GM21360 (cell line): ENCODE results near the gene POLDIP3.
"Not testable (repeated sequence)": the region's sequence is repeated elsewhere in the genome, so short reads cannot be mapped to it uniquely, and the experiment has no call there.

Source experiments
- ATAC-seq: cut with Tn5 transposase; IDR thresholded peaks from one replicate; pipeline ENCODE4 v1.9.1; 2021; ENCODE audit warnings: mild to moderate bottlenecking, moderate library complexity; ENCODE audit not compliant: unreplicated experiment

The POLDIP3 gene

DNA sequence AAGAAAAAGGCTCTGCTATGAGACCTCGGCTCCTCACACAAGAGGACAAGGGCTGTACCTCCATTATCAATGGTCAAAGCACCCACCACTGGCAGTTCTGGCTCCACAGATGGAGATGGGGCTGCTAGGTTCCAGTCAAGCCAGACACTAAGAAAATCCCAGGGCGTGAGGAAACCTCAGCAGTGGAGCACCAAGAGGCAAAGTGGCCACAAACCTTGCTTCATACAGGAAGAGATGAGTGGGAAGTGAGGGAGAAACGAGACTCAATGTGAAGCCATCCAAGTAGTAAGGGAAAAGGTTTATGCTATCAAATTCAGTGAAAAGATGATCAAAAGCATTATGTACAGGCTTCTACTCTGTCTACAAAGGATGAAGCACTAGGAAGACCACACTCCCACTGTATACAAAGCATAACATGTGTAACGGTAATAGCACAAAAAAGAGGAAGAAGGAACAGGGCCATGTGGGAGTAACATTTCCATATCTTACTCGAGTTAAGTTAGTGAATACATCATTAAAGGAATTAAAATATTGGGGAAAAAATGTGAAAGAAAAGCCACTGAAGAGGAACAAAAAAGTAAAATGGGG lies 27.0 kb downstream of the POLDIP3 start:
- ATAC-seq = no peak

GRCh38 chr22:42586381-42586780 lies 28.3 kb downstream of the POLDIP3 start:
- no peak for ATAC-seq

DNA sequence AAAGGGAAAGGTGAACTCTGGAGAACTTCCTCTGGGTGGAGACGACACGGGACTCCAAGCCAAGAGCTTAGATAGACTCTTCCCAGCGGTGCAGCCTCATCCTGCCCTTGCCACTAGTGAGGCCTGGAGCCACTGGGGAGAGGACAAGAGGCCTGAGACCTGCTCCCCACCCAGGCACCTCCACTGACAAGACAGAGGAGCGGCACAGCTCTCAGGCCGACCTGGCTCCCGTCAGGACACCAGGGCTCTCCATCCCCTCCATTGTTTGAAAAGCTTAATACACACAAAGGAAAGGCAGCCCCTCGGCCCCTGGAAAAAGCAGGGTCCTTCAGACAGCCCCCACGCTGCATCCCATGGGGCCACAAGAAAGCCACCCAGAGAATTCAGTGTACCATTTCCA lies 29.6 kb downstream of the POLDIP3 start:
- ATAC-seq = no peak

DNA sequence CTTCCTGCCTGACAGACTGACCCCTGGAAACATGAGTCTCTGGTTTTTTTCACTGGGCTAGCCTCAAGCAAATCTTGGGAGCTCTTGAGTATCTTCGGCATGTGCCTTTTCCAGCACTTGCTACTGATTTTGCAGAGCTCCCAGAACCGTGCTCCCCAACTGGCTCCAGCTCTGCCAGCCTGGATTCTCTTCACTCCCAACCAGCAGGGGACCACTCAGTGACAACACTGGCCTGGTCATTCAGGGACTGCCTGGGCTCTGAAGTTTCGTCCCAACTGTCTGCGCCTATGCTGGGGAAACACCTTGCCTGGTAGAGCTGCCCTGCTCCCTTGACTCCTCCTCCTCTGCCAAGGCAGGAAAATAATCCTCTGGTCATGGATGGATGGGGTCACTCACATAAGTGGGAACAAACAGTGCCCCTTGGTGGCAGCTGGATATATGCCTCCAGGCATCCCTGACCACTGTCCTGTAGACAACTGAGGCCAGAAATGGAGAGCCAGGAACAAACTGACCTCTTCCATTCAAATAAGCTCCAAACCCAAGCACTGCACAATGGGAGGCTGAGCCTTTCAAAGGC lies 30.2 kb downstream of the POLDIP3 start:
- no peak for ATAC-seq

DNA sequence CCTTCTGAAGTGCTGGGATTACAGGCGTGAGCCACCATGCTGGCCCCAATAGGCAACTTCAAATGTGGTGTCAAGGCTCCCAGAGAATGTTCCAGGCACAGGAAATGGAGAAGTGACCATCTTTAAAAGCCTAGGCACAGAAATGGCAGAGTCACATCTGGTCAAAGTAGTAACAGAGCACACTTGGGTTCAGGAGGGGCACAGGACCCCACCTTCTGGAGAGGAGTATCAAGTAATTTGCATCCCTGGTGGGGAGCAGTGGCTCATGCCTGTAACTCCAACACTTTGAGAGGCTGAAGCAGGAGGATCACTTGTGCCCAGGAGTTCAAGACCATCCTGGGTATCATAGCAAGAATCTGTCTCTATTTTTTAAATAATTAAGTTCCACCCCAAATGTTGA lies 31.7 kb downstream of the POLDIP3 start:
- no peak for ATAC-seq

DNA sequence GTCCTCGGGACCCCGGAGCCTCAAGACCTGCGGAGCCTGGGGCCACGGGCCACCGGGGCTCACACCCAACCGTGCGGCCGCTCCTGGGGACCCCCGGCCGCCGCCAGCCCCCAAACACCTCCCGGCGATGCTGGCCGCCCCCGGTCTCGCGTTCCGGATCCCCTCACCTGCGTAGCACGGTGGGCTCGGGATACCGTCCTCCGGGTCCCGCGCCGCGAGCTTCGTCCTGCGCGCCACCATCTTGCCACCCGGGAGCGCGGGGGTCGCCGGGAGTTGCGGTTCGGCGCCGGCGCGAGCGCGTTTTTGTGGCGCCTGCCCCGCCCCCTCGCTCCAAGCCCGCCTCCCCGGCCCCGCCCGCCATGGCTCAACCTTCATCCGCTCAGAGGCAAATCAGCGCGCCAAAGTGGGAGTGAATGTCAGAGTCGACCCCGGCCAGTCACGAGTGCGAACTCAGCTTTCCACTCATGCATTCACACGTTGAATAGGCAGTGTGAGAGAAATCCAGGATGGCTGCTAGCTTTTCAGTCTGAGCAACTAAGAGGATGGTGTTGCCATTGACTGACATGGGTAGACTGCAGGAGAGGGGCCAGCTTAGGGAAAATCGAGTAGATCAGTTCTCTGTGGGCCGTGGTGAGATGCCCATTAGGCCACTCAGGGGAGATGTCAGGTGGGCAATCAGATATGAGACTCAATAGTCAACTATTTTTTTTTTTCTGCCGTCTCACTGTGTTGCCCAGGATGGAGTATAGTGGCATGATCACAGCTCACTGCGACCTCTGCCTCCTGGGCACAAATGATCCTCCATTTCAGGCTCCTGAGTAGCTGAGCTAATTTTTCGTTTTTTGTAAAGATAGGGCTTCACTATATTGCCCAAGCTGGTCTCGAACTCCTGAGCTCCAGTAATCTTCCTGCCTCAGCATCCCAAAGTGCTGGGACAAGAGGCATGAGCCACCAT lies 32.6 kb downstream of the POLDIP3 start:
- no peak for ATAC-seq

DNA sequence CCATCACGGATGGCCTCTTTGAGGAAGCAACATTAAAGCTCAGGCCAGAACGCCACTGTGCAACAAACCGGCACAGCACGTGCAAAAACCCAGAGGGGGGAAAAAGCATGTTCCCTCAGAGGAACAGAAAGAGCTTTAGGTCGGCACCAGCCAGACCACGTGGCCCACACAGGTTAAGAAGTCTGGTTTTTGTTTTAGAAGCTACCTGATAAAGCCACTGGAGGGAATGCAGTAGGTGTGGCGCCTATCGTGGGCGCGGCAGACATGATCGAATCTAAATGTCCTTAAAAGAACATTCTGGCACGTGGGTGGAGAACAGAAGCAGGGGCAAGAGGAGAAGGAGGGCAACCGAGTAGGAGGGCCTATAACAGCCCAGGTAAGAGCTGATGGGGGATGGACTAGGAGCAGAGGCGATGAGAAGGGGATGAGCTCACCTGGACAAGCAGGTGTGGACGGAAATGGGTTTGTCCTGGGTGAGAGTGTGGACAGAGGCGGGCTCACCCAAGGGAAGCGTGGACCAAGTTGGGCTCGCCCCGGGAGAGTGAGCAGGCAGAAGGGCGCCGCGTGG lies 33.4 kb downstream of the POLDIP3 start:
- not testable (repeated sequence) for ATAC-seq

GRCh38 chr22:42580040-42580439 lies 34.6 kb downstream of the POLDIP3 start:
- not testable (repeated sequence) for ATAC-seq

GRCh38 chr22:42577623-42578240 lies 37.0 kb downstream of the POLDIP3 start:
- ATAC-seq = no peak

DNA sequence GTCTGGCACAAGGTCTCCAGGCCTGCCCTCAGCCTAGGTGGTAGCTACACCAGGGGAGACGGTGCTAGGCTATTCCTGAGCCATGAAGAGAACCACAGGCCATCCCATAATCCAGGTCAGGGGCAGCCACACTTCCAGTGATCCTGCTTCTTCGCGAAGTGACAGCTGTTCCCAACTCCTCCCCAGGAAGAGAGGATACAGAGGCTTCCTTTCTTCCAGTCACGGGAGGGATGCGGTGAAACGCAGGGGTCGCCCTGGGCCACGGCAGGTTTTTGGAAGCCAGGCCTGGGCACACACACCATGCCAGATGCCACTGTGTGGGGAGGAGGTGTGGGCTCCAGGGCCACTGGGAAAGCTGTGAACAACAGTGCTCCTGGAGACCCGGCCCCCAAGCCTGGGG lies 37.5 kb downstream of the POLDIP3 start:
- not testable (repeated sequence) for ATAC-seq

DNA sequence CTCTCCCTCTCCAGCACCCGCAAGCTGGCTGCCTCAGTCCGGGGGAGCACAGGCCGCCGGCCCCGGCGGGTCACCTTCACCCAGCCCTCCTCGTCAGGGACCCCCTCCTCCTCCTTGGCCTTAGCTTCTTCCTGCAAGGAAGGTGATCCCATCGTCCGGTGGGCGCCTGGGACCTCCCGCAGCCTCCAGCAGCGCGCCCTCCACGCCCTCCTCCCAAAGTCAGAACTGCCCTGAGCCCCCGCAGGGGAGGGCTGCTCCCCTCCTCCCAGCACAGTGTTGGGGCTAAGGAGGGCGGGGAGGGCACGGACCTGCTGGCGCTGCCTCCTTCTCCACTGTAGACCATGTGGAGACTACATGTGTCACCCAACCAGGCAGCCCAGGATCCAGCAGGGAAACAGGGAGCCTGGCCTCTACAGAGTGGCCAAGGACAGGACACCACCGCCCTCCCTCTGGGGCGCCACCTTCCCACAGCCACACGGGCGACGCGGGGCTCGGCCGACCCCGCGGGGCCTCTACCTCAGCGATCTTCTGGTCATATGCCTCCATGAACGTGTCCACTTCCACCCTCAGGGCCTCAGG lies 38.6 kb downstream of the POLDIP3 start:
- not testable (repeated sequence) for ATAC-seq

- ATAC-seq = not testable (repeated sequence)
Observed at GRCh38 chr22:42574468-42574867, 40.2 kb downstream of the POLDIP3 start.

- ATAC-seq = not testable (repeated sequence)
Observed at GRCh38 chr22:42574046-42574445, 40.6 kb downstream of the POLDIP3 start.

GRCh38 chr22:42571068-42571467 lies 43.6 kb downstream of the POLDIP3 start:
- ATAC-seq = not testable (repeated sequence)

- not testable (repeated sequence) for ATAC-seq
Observed at GRCh38 chr22:42570580-42570979, 44.1 kb downstream of the POLDIP3 start.

- ATAC-seq = not testable (repeated sequence)
Observed at GRCh38 chr22:42567950-42568349, 46.7 kb downstream of the POLDIP3 start.

- no peak for ATAC-seq
Observed at GRCh38 chr22:42565956-42566355, 48.7 kb downstream of the POLDIP3 start.

- no peak for ATAC-seq
Observed at GRCh38 chr22:42564699-42565098, 50.0 kb downstream of the POLDIP3 start.

DNA sequence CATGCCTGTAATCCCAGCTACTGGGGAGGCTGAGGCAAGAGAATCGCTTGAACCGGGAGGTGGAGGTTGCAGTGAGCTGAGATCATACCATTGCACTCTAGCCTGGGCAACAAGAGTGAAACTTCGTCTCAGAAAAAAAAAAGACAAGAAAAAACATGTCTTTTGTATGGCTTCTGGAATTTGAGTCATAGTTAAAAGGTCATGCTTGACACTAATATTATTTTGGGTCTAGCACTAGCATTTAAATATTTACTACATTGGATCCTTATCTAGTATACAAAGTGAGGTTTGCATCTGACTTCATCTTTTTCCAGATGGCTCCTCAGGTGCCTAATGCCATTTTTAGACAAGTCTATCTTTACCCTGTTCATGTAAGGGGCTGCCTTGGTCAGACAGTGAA lies 50.7 kb downstream of the POLDIP3 start:
- ATAC-seq = not testable (repeated sequence)

GRCh38 chr22:42562684-42563083 lies 52.0 kb downstream of the POLDIP3 start:
- no peak for ATAC-seq

DNA sequence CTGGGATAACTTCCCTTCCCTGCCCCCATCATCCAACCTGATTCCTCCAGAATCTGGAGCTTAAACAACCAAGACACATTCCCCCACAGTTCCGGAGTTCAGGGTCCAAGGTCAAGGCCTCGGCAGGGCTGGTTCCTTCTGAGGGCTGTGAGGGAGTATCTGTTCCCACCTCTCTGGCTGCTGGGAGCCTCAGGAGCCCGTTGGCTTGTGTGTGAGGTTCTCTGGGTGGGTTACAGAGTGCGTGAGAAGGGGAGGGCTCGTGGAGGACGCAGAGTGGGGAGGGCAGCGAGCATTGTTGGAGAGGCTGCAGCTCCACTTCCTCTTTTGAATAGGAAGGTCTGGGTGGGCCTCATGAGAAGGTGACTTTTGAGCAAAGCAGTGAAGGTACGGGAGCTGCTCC lies 52.4 kb downstream of the POLDIP3 start:
- ATAC-seq = no peak
